Measurements from ENCODE around the gene ATP1B2.
"Not testable (repeated sequence)": the region's sequence is repeated elsewhere in the genome, so short reads cannot be mapped to it uniquely, and the experiment has no call there.

ATP1B2 gene, protein sequence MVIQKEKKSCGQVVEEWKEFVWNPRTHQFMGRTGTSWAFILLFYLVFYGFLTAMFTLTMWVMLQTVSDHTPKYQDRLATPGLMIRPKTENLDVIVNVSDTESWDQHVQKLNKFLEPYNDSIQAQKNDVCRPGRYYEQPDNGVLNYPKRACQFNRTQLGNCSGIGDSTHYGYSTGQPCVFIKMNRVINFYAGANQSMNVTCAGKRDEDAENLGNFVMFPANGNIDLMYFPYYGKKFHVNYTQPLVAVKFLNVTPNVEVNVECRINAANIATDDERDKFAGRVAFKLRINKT

GRCh38 chr17:7650509-7651096 lies at the start of gene ATP1B2:
Gene ATP1B2, plus strand, starts transcription at chr17:7650926. Its CDS starts 593 bp downstream, at chr17:7651519.
- peak in 45 of 56 donors; percentile 16 to 83 (median 54) for DNase-seq

GRCh38 chr17:7606280-7606679 lies 44.4 kb upstream of the ATP1B2 start:
- DNase-seq, result no peak

DNA sequence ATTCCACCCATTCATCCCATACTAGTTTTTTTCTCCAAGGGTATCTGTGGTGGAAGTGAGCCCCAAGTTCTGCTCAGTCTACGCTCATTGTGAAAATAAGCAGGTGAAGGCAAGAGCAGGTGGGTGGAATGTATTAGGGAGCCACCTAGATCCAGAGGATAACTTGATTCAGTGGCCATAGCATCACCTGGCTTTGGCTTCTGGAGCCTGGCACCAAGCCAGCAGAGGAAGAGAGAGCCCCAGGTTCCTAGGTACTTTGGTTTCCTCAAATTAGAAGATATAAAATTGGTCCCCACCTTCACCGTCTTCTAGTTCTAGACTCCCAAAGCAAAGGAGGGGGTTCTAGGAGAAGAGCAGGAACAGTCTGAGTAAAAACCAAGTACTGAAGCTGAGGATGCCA lies 40.1 kb upstream of the ATP1B2 start:
- DNase-seq, result no peak

DNA sequence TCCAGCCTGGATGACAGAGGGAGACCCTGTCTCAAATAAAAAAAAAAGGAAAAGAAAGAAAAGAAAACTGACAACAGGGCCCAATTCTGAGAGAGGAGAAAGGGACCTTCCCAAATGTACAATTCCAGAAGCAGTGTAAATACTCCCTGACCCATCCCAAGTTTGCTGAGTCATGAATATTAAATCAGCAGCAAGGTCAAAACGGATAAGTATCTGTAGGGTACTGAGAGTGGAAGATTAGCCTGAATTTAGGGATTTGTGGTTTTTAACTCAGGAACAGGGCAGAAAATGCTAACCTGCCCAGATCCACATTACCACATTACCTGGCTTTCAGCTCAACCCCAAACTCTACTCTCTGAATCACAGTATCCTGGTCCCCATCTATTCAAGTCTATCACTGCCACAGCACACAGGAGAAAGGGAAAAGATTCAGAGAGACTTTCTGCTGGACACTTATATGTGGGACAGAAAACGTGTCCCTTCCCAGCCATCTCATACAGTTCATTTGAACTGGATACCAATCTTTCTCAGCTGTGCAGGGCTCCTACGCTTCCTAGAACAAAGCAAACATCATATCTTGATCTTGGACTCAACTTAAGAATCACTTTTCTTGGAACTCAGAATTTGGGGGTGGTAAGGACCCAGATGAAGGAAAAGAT lies 39.0 kb upstream of the ATP1B2 start:
- DNase-seq, result no peak

- DNase-seq, result no peak
Observed at GRCh38 chr17:7612294-7612640, 38.5 kb upstream of the ATP1B2 start.

DNA sequence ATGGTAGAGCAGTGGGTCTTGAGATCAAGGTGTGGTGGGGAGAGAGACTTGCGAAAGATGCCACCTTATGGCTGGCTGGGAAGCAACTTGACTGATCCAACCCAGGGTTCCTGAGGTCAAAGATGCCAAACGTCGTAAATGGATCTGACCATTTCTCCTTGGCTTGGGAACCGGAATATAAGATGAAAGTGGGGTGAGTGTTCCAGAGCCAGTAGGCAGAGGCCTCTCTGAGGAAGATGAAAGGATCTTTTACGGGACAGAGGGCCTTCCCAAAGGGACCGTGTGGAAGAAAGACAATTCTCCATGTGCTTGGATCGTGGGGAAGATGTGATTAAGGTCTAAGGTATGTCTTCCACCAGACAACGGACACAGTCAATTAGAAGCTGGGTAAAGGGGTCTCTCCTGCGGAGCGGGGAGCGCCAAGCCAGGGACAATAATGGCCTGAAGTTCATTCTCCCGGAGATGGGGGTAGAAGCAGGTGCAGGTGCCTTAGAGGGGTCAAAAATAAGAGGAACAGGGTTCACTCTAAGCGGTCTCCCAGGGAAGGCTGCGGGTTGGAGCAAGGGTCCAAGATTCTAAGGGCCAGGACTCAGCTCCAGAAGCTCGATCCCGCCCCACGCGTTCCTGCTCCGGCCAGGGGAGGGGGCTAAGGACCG lies 36.8 kb upstream of the ATP1B2 start:
- DNase-seq, result peak in 1 of 56 donors; percentile 32

- DNase-seq, result peak; percentile 95 to 100 (median 99)
Observed at GRCh38 chr17:7614425-7615264, 36.1 kb upstream of the ATP1B2 start, which contains the start of gene FXR2. Gene FXR2, minus strand, starts transcription at chr17:7614897. Its CDS starts 365 bp downstream, at chr17:7614532.

DNA sequence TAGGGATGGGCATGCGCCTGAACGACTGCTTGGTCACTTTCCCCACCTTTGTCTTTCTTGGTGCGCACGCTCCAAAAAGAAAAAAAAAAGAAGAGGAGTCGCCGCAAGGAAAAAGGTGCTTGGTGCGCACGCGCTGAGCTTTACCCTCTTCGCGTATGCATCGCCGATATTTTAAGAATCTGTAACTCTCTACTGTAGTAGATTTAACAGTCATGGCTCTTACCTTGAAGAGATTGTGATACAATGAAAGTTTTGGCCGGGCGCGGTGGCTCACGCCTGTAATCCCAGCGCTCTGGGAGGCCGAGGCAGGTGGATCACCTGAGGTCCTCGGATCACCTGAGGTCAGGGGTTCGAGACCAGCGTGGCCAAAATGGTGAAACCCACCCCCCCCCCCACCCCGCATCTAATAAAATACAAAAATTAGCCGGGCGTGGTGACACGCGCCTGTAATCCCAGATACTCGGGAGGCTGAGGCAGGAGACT lies 35.4 kb upstream of the ATP1B2 start:
- no peak for DNase-seq

- DNase-seq, result no peak
Observed at GRCh38 chr17:7618608-7619007, 32.1 kb upstream of the ATP1B2 start.

DNA sequence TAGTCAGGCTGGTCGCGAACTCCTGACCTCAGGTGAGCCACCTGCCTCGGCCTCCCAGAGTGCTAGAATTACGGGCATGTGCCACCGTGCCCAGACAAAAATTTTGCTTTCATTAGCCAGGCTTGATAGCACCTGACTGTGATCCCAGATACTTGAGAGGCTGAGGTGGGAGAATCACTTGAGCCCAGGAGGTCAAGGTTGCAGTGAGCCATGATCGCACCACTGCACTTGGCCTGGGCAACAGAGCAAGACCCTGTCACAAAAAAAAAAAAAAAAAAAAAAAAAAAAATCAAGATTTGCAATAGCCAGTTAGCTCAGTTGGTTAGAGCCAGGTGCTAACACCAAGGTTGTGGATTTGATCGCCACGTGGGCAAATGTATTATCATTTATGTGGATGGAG lies 29.9 kb upstream of the ATP1B2 start:
- DNase-seq, result no peak

GRCh38 chr17:7623661-7624060 lies 27.1 kb upstream of the ATP1B2 start:
- no peak for DNase-seq

DNA sequence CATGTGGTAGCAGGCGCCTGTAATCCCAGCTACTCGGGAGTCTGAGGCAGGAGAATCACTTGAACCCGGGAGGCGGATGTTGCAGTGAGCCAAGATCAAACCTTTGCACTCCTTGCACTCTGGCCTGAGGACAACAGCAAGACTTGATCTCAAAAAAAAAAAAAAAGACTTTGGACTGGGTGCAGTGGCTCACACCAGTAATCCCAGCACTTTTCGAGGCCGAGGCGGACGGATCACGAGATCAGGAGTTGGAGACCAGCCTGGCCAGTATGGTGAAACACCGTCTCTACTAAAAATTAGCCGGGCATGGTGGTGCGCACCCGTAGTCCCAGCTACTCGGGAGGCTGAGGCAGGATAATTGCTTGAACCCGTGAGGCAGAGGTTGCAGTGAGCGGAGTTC lies 25.0 kb upstream of the ATP1B2 start:
- DNase-seq, result not testable (repeated sequence)

DNA sequence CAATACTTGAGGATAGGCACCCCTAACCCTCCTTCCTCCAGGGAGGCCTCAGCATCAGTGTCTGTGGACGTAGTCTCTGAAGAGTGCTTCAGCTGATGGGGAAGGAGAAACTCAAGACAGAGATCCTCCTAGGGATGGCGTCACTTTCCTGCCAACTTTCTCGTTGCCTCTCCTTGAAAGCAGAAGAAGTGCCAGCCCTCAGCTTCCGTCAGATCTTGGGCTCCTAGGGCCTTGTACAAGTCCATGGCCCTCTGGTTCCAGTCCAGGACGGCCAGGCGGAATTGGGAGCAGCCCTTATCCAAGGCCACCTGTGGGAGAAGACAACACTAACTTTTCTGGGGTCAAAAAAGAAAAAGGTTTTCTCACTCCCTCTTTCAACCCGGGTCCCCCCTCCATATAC lies 24.4 kb upstream of the ATP1B2 start:
- peak in 2 of 56 donors; percentile 4 to 23 for DNase-seq

DNA sequence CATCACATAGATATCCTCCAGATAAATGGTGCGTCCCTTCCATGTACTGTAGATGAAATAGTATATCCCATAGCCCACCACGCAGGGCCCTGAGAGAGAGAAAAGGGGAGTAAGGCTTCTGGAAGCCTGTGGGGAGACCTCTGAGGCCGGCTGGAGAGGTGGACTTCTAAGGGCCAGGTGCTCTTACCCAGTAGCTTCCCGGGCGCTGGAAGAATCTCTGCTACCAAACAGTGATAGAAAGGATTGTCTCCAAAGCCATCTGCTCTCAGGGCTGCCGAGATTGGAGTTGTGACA lies 23.8 kb upstream of the ATP1B2 start:
- DNase-seq, result no peak

DNA sequence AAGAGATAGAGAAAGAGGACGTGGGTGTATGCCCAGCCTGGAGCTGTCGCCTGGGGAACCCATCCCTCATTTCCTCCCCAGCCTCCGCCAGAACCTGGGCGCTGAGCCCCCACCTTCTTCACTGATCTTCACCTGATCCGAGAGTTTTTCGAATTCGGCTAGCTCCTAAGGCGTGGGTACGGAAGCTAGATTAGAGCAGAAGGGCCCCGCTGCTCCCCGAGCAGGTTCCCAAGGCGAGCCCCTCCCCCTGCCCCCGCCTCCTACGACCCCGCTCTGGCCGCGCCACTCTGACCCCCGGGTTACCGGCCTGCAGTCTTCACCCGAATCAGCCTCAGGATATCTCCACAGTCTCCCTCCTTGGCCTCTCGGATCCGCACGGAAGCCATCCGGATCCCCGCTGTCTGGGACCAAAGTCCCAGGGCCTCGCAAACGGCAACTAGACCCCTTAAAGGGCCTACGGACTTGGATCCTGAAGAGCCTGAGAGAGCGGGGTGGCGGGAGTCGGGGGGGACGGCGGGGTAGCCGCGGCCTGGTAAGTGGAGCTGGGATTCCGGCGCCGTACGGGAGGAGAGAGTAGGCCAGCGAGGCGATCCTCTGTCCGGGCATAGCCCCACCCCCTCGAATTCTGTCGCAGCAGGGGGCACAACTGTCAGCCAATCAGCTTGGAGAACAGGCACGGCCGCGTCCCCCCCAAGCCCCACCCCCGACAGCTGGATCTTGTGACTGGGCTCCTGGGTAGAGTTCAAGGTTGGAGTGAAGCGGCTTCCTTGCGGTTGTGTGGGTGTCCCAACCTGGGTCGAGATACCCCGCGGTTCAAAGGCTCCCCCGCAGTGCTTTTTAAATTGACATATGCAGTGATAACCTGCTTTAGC lies 23.2 kb upstream of the ATP1B2 start, which contains the start of gene SAT2:
Gene SAT2 (minus strand): TSS at position 572 of the 872 bp plus-strand sequence. CDS start 186 bp downstream, at position 386.
- peak; percentile 69 to 97 (median 91) for DNase-seq

GRCh38 chr17:7629939-7630571 lies 20.7 kb upstream of the ATP1B2 start, which contains the start of gene SHBG:
Gene SHBG, plus strand, starts transcription at chr17:7630135. Its CDS starts 38 bp downstream, at chr17:7630173.
- DNase-seq, result no peak

GRCh38 chr17:7631398-7632380 lies 19.0 kb upstream of the ATP1B2 start:
- DNase-seq, result no peak

- peak in 3 of 56 donors; percentile 5 to 36 (median 21) for DNase-seq
Observed at GRCh38 chr17:7632492-7632894, 18.2 kb upstream of the ATP1B2 start.

Measured in nucleus accumbens (tissue), 56 donors.